GM23338 (cell line): ENCODE results near the gene CCDC106. TPM values are rescaled to one million over a fixed set of nuclear protein-coding genes. Genes with fewer than 3 reads are reported as not detected.

ENCODE experiments used
- ATAC-seq: fragments of 200-7000 bp; cut with Tn5 transposase; 3 replicates; pipeline ENCODE4 v1.9.1; 2020
- DNase-seq: peaks from one replicate; pipeline ENCODE4 v3.0.0-alpha.2; 2015; ENCODE audit warnings: low spot score
- H2AFZ ChIP-seq: fragments of 200-600 bp; sonication (generic); 2 replicates; pipeline ENCODE4 v1.8.0; 2016; ENCODE audit warnings: antibody characterized with exemption, mild to moderate bottlenecking, moderate library complexity
- H3F3A ChIP-seq: fragments of 200-600 bp; sonication (generic); replicated peaks from 2 replicates; pipeline ENCODE4 v1.8.0; 2017; ENCODE audit warnings: antibody characterized with exemption, mixed run types, low read depth
- H3K27ac ChIP-seq: fragments of 200-600 bp; sonication (generic); 2 replicates; pipeline ENCODE4 v1.6.1; 2016; ENCODE audit warnings: low read depth
- H3K27me3 ChIP-seq: fragments of 200-600 bp; sonication (generic); 2 replicates; pipeline ENCODE4 v1.8.0; 2016; ENCODE audit warnings: mild to moderate bottlenecking, mixed run types, moderate library complexity; ENCODE audit not compliant: insufficient read depth
- H3K36me3 ChIP-seq: fragments of 200-600 bp; sonication (generic); 2 replicates; pipeline ENCODE4 v1.8.0; 2016; ENCODE audit warnings: mild to moderate bottlenecking; ENCODE audit not compliant: insufficient read depth
- H3K4me1 ChIP-seq: fragments of 200-600 bp; sonication (generic); 2 replicates; pipeline ENCODE4 v1.8.0; 2016; ENCODE audit warnings: mild to moderate bottlenecking, moderate library complexity; ENCODE audit not compliant: insufficient read depth
- H3K4me2 ChIP-seq: fragments of 200-600 bp; sonication (generic); 2 replicates; pipeline ENCODE4 v1.7.1; 2017; ENCODE audit warnings: mixed run types
- H3K4me3 ChIP-seq: fragments of 200-600 bp; sonication (generic); 2 replicates; pipeline ENCODE4 v1.6.1; 2016; ENCODE audit warnings: mixed run types
- H3K79me2 ChIP-seq: fragments of 200-600 bp; sonication (generic); replicated peaks from 2 replicates; pipeline ENCODE4 v1.8.0; 2017; ENCODE audit warnings: mild to moderate bottlenecking; ENCODE audit not compliant: insufficient read depth
- H3K9me2 ChIP-seq: fragments of 200-600 bp; sonication (generic); 2 replicates; pipeline ENCODE4 v1.8.0; 2017; ENCODE audit not compliant: insufficient read depth
- H4K20me1 ChIP-seq: fragments of 200-600 bp; sonication (generic); replicated peaks from 2 replicates; pipeline ENCODE4 v1.8.0; 2017; ENCODE audit warnings: mild to moderate bottlenecking; ENCODE audit not compliant: insufficient read depth
- H3K27ac Mint-ChIP-seq: 2 replicates; pipeline ENCODE4 v1.8.0; 2020; ENCODE audit warnings: inconsistent platforms, mild to moderate bottlenecking, moderate library complexity, mixed read lengths
- H3K27me3 Mint-ChIP-seq: 3 replicates; pipeline ENCODE4 v1.8.0; 2022; ENCODE audit warnings: low read depth, mild to moderate bottlenecking, moderate library complexity, mixed read lengths, inconsistent platforms; ENCODE audit not compliant: insufficient read depth, poor library complexity
- H3K36me3 Mint-ChIP-seq: 3 replicates; pipeline ENCODE4 v1.8.0; 2021; ENCODE audit warnings: low read depth, mild to moderate bottlenecking, inconsistent platforms, moderate library complexity, mixed read lengths
- H3K4me1 Mint-ChIP-seq: 3 replicates; pipeline ENCODE4 v1.8.0; 2020; ENCODE audit warnings: mild to moderate bottlenecking, inconsistent platforms, mixed read lengths
- H3K4me3 Mint-ChIP-seq: 3 replicates; pipeline ENCODE4 v1.8.0; 2021; ENCODE audit warnings: moderate library complexity, mild to moderate bottlenecking, inconsistent platforms, mixed read lengths
- H3K9me3 Mint-ChIP-seq: 3 replicates; pipeline ENCODE4 v1.8.0; 2020; ENCODE audit warnings: moderate library complexity, mild to moderate bottlenecking, inconsistent platforms, mixed read lengths
- CREB1 ChIP-seq: fragments of 250-450 bp; sonication (Bioruptor Pico); IDR thresholded peaks from 2 replicates; pipeline ENCODE4 v1.5.0; 2020; ENCODE audit warnings: low read depth, mild to moderate bottlenecking, moderate library complexity
- EZH2 ChIP-seq: fragments of 200-600 bp; sonication (generic); IDR thresholded peaks from one replicate; pipeline ENCODE4 v1.8.0; 2017; ENCODE audit warnings: antibody characterized with exemption, mild to moderate bottlenecking, low read depth; ENCODE audit not compliant: unreplicated experiment
- EZH2phosphoT487 ChIP-seq: fragments of 200-600 bp; sonication (generic); IDR thresholded peaks from one replicate; pipeline ENCODE4 v1.8.1; 2018; ENCODE audit warnings: antibody characterized with exemption; ENCODE audit not compliant: unreplicated experiment
- NANOG ChIP-seq: IDR thresholded peaks from 2 replicates; pipeline ENCODE4 v1.6.1; 2016; ENCODE audit warnings: antibody characterized with exemption, borderline replicate concordance
- POLR2AphosphoS5 ChIP-seq: IDR thresholded peaks from 2 replicates; pipeline ENCODE4 v1.6.1; 2016; ENCODE audit warnings: antibody characterized with exemption, low read depth
- STAT1 ChIP-seq: IDR thresholded peaks from one replicate; pipeline ENCODE4 v1.6.1; 2016; ENCODE audit warnings: antibody characterized with exemption; ENCODE audit not compliant: unreplicated experiment
- ZNF331 ChIP-seq: fragments of 250-450 bp; sonication (Bioruptor Pico); IDR thresholded peaks from 2 replicates; pipeline ENCODE4 v1.5.0; 2020; ENCODE audit warnings: low read depth, mild to moderate bottlenecking, moderate library complexity
- polyA plus RNA-seq: library from polyadenylated mRNA; unstranded; fragments of >200 nt; fragmentation: Nextera tagmentation; extraction: Ambion mirVana; gene quantifications from 2 replicates; pipeline ENCODE4 v1.2.1, GENCODE V29; 2016
- total RNA-seq: library from RNA; depleted of rRNA; stranded (reverse); fragments of >200 nt; shearing (Covaris generic); gene quantifications from 2 replicates; pipeline ENCODE4 v1.2.3, GENCODE V29; 2014
- TF ChIP-seq, protein P1 (sequence below): fragments of 250-450 bp; sonication (Bioruptor Pico); IDR thresholded peaks from 2 replicates; pipeline ENCODE4 v1.5.0; 2020; ENCODE audit warnings: mild to moderate bottlenecking, moderate library complexity
- TF ChIP-seq, protein P2 (sequence below): IDR thresholded peaks from 2 replicates; pipeline ENCODE4 v1.6.1; 2016; ENCODE audit warnings: antibody characterized with exemption
- TF ChIP-seq, protein P3 (sequence below): IDR thresholded peaks from one replicate; pipeline ENCODE4 v1.6.1; 2018; ENCODE audit warnings: antibody characterized with exemption; ENCODE audit not compliant: unreplicated experiment
- TF ChIP-seq, protein P4 (sequence below), 2 experiments: fragments of 200-600 bp in 1 of 2; sonication (generic) in 1 of 2; conservative IDR thresholded peaks; 2 replicates each; pipeline versions ENCODE4 v1.5.1 to v1.6.1; 2016 to 2017; ENCODE audit warnings: antibody characterized with exemption in 2 of 2, low read depth in 2 of 2, mild to moderate bottlenecking in 2 of 2, moderate library complexity in 1 of 2

The CCDC106 gene
- total and polyA plus RNA-seq, 2 experiments from 2014 or later, result 12.0 to 17.6 TPM

DNA sequence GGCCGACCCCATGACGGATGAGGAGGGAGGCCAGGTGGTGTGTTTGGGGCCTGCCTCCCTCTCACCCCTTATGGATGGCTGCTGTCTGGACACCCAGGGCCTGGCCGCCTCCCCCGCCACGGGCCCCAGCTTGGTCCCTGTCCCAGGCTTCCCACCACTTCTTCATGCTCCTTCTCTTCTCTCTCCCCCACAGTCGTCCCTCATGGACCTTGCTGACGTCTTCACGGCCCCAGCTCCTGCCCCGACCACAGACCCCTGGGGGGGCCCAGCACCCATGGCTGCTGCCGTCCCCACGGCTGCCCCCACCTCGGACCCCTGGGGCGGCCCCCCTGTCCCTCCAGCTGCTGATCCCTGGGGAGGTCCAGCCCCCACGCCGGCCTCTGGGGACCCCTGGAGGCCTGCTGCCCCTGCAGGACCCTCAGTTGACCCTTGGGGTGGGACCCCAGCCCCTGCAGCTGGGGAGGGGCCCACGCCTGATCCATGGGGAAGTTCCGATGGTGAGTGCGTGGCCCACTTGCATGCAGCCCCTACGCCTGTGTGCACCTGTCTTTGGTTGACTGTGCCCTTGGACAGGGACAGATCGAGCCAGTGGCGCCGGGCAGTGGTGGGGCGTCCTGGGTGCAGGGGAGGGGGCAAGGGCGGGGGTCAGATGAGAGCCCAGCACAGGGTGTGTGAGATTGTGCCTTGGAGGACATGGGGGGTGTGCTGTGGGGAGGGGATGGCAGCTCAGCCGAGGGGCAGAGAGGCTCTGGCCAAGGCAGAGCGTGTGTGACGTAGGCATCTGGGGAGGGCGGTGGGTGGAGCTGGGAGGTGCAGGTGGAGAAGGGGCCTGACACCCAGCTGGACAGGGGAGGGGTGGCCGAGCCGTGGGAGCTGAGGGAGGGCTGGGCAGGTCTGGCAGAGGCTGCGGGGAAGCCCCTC is 43.8 kb downstream of the CCDC106 start:
- Mint-ChIP-seq H3K27ac (no peak overlapping the region), H3K4me1 (no peaks in the 10 kb centered on the region), H3K36me3 (peaks cover 31% of the 10 kb centered on the region), H3K27me3 (peaks cover 6% of the 10 kb centered on the region), H3K9me3 (no peaks in the 10 kb centered on the region), H3K4me3 (no peak overlapping the region)
- Histone ChIP-seq H4K20me1 (no peaks in the 10 kb centered on the region; the same call in 1 of the 2 replicates), H3K4me1 (no peaks in the 10 kb centered on the region), H2AFZ (no peak overlapping the region), H3K9me2 (no peaks in the 10 kb centered on the region), H3F3A (no peaks in the 10 kb centered on the region), H3K36me3 (no peaks in the 10 kb centered on the region), H3K79me2 (0 out of 2 replicates have a peak, but pooled peaks cover 3% of the 10 kb centered on the region), H3K27me3 (no peaks in the 10 kb centered on the region), H3K4me3 (no peak overlapping the region), H3K4me2 (no peak overlapping the region), H3K27ac (no peak overlapping the region)
- TF ChIP-seq, protein P1, sequence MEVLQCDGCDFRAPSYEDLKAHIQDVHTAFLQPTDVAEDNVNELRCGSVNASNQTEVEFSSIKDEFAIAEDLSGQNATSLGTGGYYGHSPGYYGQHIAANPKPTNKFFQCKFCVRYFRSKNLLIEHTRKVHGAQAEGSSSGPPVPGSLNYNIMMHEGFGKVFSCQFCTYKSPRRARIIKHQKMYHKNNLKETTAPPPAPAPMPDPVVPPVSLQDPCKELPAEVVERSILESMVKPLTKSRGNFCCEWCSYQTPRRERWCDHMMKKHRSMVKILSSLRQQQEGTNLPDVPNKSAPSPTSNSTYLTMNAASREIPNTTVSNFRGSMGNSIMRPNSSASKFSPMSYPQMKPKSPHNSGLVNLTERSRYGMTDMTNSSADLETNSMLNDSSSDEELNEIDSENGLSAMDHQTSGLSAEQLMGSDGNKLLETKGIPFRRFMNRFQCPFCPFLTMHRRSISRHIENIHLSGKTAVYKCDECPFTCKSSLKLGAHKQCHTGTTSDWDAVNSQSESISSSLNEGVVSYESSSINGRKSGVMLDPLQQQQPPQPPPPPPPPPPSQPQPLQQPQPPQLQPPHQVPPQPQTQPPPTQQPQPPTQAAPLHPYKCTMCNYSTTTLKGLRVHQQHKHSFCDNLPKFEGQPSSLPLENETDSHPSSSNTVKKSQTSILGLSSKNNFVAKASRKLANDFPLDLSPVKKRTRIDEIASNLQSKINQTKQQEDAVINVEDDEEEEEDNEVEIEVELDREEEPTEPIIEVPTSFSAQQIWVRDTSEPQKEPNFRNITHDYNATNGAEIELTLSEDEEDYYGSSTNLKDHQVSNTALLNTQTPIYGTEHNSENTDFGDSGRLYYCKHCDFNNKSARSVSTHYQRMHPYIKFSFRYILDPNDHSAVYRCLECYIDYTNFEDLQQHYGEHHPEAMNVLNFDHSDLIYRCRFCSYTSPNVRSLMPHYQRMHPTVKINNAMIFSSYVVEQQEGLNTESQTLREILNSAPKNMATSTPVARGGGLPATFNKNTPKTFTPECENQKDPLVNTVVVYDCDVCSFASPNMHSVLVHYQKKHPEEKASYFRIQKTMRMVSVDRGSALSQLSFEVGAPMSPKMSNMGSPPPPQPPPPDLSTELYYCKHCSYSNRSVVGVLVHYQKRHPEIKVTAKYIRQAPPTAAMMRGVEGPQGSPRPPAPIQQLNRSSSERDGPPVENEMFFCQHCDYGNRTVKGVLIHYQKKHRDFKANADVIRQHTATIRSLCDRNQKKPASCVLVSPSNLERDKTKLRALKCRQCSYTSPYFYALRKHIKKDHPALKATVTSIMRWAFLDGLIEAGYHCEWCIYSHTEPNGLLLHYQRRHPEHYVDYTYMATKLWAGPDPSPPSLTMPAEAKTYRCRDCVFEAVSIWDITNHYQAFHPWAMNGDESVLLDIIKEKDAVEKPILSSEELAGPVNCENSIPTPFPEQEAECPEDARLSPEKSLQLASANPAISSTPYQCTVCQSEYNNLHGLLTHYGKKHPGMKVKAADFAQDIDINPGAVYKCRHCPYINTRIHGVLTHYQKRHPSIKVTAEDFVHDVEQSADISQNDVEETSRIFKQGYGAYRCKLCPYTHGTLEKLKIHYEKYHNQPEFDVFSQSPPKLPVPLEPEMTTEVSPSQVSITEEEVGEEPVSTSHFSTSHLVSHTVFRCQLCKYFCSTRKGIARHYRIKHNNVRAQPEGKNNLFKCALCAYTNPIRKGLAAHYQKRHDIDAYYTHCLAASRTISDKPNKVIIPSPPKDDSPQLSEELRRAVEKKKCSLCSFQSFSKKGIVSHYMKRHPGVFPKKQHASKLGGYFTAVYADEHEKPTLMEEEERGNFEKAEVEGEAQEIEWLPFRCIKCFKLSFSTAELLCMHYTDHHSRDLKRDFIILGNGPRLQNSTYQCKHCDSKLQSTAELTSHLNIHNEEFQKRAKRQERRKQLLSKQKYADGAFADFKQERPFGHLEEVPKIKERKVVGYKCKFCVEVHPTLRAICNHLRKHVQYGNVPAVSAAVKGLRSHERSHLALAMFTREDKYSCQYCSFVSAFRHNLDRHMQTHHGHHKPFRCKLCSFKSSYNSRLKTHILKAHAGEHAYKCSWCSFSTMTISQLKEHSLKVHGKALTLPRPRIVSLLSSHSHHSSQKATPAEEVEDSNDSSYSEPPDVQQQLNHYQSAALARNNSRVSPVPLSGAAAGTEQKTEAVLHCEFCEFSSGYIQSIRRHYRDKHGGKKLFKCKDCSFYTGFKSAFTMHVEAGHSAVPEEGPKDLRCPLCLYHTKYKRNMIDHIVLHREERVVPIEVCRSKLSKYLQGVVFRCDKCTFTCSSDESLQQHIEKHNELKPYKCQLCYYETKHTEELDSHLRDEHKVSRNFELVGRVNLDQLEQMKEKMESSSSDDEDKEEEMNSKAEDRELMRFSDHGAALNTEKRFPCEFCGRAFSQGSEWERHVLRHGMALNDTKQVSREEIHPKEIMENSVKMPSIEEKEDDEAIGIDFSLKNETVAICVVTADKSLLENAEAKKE (CRISPR knock-in tag), result no peak
- no peak for TF ChIP-seq EZH2
- TF ChIP-seq NANOG, result no peak
- no peak for TF ChIP-seq EZH2phosphoT487
- TF ChIP-seq, protein P2, sequence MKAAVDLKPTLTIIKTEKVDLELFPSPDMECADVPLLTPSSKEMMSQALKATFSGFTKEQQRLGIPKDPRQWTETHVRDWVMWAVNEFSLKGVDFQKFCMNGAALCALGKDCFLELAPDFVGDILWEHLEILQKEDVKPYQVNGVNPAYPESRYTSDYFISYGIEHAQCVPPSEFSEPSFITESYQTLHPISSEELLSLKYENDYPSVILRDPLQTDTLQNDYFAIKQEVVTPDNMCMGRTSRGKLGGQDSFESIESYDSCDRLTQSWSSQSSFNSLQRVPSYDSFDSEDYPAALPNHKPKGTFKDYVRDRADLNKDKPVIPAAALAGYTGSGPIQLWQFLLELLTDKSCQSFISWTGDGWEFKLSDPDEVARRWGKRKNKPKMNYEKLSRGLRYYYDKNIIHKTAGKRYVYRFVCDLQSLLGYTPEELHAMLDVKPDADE, result no peak
- TF ChIP-seq POLR2AphosphoS5, result no peak
- TF ChIP-seq CREB1 (CRISPR knock-in tag), result no peak
- TF ChIP-seq, protein P3, sequence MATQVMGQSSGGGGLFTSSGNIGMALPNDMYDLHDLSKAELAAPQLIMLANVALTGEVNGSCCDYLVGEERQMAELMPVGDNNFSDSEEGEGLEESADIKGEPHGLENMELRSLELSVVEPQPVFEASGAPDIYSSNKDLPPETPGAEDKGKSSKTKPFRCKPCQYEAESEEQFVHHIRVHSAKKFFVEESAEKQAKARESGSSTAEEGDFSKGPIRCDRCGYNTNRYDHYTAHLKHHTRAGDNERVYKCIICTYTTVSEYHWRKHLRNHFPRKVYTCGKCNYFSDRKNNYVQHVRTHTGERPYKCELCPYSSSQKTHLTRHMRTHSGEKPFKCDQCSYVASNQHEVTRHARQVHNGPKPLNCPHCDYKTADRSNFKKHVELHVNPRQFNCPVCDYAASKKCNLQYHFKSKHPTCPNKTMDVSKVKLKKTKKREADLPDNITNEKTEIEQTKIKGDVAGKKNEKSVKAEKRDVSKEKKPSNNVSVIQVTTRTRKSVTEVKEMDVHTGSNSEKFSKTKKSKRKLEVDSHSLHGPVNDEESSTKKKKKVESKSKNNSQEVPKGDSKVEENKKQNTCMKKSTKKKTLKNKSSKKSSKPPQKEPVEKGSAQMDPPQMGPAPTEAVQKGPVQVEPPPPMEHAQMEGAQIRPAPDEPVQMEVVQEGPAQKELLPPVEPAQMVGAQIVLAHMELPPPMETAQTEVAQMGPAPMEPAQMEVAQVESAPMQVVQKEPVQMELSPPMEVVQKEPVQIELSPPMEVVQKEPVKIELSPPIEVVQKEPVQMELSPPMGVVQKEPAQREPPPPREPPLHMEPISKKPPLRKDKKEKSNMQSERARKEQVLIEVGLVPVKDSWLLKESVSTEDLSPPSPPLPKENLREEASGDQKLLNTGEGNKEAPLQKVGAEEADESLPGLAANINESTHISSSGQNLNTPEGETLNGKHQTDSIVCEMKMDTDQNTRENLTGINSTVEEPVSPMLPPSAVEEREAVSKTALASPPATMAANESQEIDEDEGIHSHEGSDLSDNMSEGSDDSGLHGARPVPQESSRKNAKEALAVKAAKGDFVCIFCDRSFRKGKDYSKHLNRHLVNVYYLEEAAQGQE, result no peak
- no peak for TF ChIP-seq ZNF331 (CRISPR knock-in tag)
- TF ChIP-seq, protein P4, sequence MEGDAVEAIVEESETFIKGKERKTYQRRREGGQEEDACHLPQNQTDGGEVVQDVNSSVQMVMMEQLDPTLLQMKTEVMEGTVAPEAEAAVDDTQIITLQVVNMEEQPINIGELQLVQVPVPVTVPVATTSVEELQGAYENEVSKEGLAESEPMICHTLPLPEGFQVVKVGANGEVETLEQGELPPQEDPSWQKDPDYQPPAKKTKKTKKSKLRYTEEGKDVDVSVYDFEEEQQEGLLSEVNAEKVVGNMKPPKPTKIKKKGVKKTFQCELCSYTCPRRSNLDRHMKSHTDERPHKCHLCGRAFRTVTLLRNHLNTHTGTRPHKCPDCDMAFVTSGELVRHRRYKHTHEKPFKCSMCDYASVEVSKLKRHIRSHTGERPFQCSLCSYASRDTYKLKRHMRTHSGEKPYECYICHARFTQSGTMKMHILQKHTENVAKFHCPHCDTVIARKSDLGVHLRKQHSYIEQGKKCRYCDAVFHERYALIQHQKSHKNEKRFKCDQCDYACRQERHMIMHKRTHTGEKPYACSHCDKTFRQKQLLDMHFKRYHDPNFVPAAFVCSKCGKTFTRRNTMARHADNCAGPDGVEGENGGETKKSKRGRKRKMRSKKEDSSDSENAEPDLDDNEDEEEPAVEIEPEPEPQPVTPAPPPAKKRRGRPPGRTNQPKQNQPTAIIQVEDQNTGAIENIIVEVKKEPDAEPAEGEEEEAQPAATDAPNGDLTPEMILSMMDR (conservative IDR thresholded peaks at IDR 0.05; ENCODE audit: low read depth in 2 of 2), result no peak
- TF ChIP-seq STAT1, result no peak
- no peak for ATAC-seq
- no peak for DNase-seq
